ENCODE measurements around the gene MICB. TPM values are rescaled to one million over a fixed set of nuclear protein-coding genes. Genes with fewer than 3 reads are reported as not detected.
A peak's percentile ranks its signal among the peaks of the same experiment; 100 is the strongest.

The MICB gene
- total RNA-seq, 1 experiment from 2014 or later, result 37.0 TPM

- TF ChIP-seq ZNF425 (CRISPR knock-in tag; conservative IDR thresholded peaks at IDR 0.05) (peak; percentile 83), PRRX2 (CRISPR knock-in tag; IDR thresholded peaks at IDR 0.05) (peak; percentile 80; the same call in 1 of the 2 replicates), ZNF532 (CRISPR knock-in tag; IDR thresholded peaks at IDR 0.05; ENCODE audit: borderline replicate concordance) (peak; percentile 72; the same call in 1 of the 2 replicates), ATF6 (CRISPR knock-in tag; IDR thresholded peaks at IDR 0.05) (no peak), ZNF671 (CRISPR knock-in tag; IDR thresholded peaks at IDR 0.05) (peak; percentile 87; the same call in 1 of the 2 replicates)
Measured at GRCh38 chr6:31528821-31529328, 30.9 kb downstream of the MICB start, which contains the start of gene MCCD1 (continued).

GRCh38 chr6:31529329-31530150, 31.6 kb downstream of the MICB start:
- Mint-ChIP-seq H3K9me3 (no peaks in the 10 kb centered on the region), H3K27ac (peak overlapping the region; percentile 65; the same call in 1 of the 2 replicates), H3K4me1 (peaks cover 36% of the 10 kb centered on the region), H3K4me3 (no peak overlapping the region), H3K36me3 (peaks cover 49% of the 10 kb centered on the region), H3K27me3 (ENCODE audit: low read depth) (no peaks in the 10 kb centered on the region)
- DNase-seq (ENCODE audit: low spot score), result no peak
- POLR2A ChIA-PET, result interaction anchor here (0.9 to 2.2 kb wide), 5 partner anchors 12 to 35 kb away, joined by 3 to 17 read pairs (median 9); partner anchors contain the start of genes ATP6V1G2, DDX39B, MICB and NFKBIL1
- ATAC-seq, result peak; percentile 31
- CTCF ChIA-PET, result interaction anchor here (0.9 to 1.9 kb wide), 7 partner anchors 17 to 87 kb away, joined by 3 to 10 read pairs (median 3); partner anchors contain the start of genes ATP6V1G2 and MICB
- peak; percentile 74; the same call in 1 of the 2 replicates for TF ChIP-seq AR (CRISPR knock-in tag; IDR thresholded peaks at IDR 0.05)
- TF ChIP-seq ERG (CRISPR knock-in tag; IDR thresholded peaks at IDR 0.05), result 0 out of 2 replicates have a peak, but pooled peaks have one; percentile 8
- TF ChIP-seq IRF1 (CRISPR knock-in tag; IDR thresholded peaks at IDR 0.05), result no peak
- TF ChIP-seq ZNF138 (CRISPR knock-in tag; conservative IDR thresholded peaks at IDR 0.05), result no peak
- no peak for TF ChIP-seq GRHL2 (CRISPR knock-in tag; IDR thresholded peaks at IDR 0.05; ENCODE audit: insufficient replicate concordance, severe bottlenecking)
- TF ChIP-seq ZNF532 (CRISPR knock-in tag; IDR thresholded peaks at IDR 0.05; ENCODE audit: borderline replicate concordance), result peak; percentile 71; the same call in 1 of the 2 replicates
- TF ChIP-seq TP53 (CRISPR knock-in tag; IDR thresholded peaks at IDR 0.05), result no peak
